Fibroblast of the conjunctiva (primary cell): ENCODE results near the gene OVOL2.
"Not testable (repeated sequence)": the region's sequence is repeated elsewhere in the genome, so short reads cannot be mapped to it uniquely, and the experiment has no call there.

ENCODE experiments used
- DNase-seq: peaks from one replicate; pipeline ENCODE4 v3.0.0-alpha.2; 2010; ENCODE audit warnings: low read depth

OVOL2 gene

DNA sequence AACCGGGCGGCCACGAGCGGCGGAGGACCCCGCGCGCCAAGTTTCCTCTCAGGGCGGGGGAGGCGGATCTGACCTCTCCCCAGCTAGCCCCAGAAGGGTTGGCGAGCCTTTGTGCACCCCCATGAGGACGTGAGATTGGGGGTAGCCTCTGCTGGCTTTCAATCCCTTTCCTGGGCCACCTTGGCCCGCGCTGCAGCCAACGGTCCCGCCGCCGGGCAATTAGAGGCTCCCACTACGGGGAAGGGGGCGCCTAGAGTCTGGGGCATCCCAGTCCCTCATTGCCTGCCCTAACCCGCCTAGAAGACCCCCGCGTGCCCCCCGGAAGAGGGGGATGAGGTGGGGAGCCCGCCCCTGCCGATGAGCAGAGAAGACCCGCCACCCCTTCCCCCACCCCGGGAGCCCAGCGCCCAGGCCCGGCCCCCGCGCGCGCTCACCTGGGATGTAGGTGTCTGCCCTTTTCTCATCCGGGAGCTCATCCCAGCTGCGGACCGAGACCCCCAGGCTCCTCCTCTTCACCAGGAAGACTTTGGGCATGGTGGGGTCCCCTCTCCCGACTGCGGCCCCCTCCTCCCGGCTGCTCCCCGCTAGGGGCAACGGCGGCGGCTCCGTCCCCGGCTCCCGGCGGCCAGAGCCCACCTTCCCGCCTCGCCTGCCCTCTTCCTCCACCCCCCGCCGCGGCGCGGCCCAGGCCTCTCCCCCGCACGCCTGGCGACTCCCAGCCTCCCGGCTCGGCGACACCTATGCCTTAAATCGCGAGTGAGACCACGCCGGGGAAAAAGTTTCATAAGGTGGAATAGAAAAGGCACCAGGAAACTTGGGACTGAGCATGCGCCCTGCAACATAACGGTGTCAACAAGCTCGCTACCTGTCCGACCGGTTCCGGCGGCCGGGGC is at the start of gene OVOL2:
OVOL2 (minus strand) TSS at position 816 of the 893 bp plus-strand sequence; CDS start at position 534, 282 bp downstream.
- no peak for DNase-seq

DNA sequence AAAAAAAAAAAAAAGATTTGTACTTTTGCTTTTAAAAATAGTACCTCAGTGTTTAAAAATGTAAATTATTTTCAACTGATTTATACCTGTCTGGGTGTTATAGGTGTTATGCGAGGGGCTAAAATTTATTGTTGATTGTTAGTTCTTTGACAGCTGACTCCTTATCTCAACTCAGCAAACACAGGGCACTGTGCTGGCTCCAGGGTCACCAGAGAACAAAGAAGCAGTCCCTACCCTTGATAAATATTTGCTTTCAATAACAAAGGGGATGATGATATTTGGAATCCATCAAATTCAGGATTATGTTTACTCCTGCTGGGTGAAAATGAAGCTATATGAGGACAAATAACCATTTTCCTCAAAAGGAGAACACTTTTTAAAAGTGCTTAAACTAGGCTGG is 45.8 kb upstream of the OVOL2 start:
- no peak for DNase-seq

DNA sequence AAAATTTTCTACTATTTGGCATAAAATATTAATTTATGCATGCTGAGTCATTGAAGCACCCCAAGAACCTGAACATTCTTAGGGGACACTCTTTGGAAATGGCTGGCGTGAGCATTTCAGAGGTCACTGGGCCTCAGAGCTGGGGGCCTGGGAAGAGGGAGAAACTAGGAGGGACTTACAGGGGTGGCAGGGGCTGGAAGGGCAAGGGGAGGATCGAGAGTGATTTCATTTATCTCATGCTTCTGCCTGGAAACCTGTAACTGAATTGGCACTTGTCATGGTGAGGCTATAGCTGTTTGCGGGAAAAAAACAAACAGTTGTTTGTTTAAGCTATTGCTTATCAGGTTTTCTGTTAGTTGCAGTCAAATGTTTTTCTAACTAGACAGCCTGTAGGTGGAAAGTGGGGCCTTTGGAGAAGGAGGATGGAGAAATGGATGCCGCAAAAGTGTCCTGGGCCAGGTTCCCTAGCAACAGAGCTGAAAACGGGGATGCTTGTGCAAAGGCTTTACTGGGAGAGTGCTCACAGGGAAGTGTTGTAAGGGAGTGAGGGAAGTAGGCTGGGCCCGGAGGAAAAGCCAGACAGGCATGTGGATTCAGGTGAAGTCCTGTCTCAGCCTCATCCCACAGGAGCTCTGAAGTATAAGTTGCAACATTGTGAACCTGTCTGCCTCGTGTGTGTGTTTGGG is 43.6 kb upstream of the OVOL2 start:
- DNase-seq = no peak

GRCh38 chr20:18100569-18100968 is 42.9 kb upstream of the OVOL2 start:
- not testable (repeated sequence) for DNase-seq

DNA sequence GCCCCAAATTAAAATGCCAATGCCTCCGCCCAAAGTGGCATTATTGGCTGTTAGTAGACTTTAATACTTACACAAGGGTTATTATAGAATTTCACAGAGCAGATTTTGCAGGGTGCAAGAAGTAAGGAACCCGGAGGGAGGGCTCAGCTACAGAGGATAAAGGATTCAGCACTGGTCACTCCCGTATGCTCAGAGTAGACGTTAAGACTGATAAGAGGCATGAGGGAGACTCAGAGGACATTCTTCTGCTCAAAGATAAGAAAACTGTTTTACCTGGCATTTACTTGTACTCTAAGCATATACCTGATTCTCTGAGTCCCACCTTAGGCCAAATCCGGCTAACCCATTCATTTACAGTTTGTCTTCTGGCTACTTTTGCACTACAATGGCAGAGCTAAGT is 36.5 kb upstream of the OVOL2 start:
- no peak for DNase-seq

DNA sequence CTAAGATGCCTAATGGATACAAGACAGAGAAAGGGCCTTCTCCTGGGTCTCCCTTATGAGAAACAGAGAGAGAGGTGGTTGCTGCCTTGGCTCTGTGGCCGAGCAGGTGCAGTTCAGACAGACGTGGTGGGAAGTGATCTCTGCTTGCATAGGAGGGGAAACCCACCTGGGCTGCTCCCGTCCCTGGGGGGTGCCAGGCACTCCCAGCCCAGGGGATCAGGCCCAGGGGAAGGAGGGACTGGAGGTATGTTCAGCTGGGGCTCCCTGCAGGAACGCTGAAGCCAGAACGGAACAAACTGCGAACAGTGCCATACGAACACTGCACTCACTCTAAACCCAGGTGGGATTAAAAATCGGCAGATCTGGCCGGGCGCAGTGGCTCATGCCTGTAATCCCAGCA is 35.7 kb upstream of the OVOL2 start:
- no peak for DNase-seq

GRCh38 chr20:18092890-18093289 is 35.2 kb upstream of the OVOL2 start:
- no peak for DNase-seq

GRCh38 chr20:18091623-18092022 is 33.9 kb upstream of the OVOL2 start:
- no peak for DNase-seq

- DNase-seq = no peak
Observed at GRCh38 chr20:18090477-18090876, 32.8 kb upstream of the OVOL2 start.

DNA sequence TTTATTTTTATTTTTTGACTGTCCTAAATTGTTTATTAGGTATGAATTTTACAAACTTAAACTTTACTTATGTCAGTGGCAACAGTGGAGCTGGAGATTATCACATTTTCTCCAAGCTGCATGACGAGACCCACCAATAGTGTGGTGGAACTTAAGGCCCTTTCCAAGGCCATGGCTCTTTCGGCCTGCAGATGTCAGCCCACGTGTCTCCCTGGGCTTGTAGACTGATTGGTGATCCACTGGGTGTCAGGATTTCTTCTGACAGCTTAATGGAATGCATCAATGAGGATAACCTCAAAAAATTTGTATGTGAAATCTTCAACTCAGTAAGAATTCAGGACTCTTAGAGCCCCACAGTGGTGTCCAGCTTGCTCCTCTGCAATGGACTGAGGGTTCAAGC is 32.3 kb upstream of the OVOL2 start:
- DNase-seq = no peak

DNA sequence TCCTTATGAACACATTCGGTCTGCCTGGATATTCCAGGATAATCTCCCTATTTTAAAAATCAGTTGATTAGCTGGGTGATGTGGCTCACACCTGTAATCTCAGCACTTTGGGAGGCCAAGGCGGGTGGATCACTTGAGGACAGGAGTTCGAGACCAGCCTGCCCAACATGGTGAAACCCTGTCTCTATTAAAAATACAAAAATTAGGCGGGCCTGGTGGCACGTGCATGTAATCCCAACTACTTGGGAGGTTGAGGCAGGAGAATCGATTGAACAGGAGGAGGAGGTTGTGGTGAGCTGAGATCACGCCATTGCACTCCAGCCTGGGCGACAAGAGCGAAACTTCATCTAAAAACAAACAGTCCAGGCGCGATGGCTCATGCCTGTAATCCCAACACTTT is 31.1 kb upstream of the OVOL2 start:
- not testable (repeated sequence) for DNase-seq

DNA sequence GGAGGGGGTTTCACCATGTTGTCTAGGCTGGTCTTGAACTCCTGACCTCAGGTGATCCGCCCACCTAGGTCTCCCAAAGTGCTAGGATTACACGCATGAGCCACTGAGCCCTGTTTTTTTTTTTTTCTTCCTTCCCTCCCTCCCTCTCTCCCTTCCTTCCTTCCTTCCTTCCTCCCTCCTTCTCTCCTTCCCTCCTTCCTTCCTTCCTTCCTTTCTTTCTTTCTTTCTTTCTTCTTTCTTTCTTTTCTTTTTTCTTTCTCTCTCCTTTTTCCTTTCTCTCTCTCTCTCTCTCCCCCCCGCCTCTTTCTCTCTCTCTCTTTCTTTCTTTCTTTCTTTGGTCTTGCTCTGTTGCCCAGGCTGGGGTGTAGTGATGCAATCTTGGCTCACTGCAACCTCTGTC is 30.6 kb upstream of the OVOL2 start:
- not testable (repeated sequence) for DNase-seq

DNA sequence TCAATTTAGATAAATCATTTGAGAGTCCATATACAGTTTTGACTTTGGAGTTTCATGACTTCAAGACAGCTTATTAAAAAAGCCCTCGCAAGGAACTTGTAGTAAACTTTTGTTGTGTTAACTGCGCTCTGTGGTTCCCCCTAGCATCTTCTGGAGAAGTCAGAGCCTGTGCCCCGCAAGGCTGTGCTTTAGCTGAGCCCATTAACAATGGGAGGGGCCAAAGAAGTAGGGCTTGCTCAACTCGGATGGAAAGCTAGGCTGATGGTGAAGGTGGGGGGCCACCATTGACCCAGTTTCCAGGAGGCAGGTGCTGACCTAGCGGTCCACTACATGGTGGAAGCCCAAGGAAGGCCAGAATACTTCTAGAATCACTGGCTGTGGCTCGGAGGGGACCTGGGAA is 29.3 kb upstream of the OVOL2 start:
- no peak for DNase-seq

GRCh38 chr20:18080836-18081235 is 23.1 kb upstream of the OVOL2 start:
- DNase-seq = not testable (repeated sequence)

GRCh38 chr20:18079756-18080353 is 22.1 kb upstream of the OVOL2 start:
- DNase-seq = no peak

GRCh38 chr20:18077157-18077556 is 19.4 kb upstream of the OVOL2 start:
- DNase-seq = no peak

DNA sequence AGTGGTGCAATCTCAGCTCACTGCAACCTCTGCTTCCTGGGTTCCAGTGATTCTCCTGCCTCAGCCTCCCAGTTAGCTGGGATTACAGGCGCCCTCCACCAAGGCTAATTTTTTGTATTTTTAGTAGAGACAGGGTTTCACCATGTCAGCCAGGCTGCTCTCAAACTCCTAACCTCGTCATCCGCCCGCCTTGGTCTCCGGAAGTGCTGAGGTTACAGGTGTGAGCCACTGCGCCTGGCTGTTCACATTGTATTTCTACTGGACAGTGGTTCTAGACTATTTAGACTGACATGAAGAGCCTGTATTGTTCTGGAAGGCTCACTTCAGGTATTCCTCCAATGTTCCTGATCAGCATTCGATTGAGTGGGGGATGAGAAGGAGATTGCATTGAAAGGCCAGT is 14.8 kb upstream of the OVOL2 start:
- DNase-seq = no peak

GRCh38 chr20:18066421-18067333 is 9.0 kb upstream of the OVOL2 start:
- no peak for DNase-seq

- DNase-seq = no peak
Observed at GRCh38 chr20:18063676-18064075, 6.0 kb upstream of the OVOL2 start.

DNA sequence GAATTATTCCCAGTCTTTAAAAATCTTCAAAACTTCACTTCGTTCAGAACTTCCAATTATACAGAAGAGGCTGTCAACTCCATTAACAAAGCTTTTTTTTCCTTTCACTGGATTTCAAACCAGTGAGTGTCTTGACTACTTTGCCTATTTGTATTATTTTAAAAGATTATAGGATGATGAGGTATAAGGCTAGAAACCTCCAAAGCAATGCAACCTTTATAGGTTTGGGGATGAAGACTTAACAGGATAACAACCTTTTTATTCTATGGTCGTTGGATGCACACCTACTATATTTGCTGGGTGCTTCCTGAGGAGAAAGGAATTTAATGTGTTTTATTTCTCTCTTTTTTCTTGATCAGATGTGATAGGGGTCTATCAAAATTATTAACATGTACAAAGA is 1.9 kb upstream of the OVOL2 start:
- DNase-seq = no peak

GRCh38 chr20:18058661-18059467 is 1.1 kb upstream of the OVOL2 start:
- DNase-seq = no peak
